Small intestine (tissue), 7 donors: ENCODE data around the gene ZC3H12C. TPM values are rescaled to one million over a fixed set of nuclear protein-coding genes. Genes with fewer than 3 reads are reported as not detected.
"Not testable (repeated sequence)": the region's sequence is repeated elsewhere in the genome, so short reads cannot be mapped to it uniquely, and the experiment has no call there.

Source experiments
- DNase-seq, 2 donors: peaks; one replicate each; pipeline versions ENCODE4 v3.0.0 to v3.0.0-alpha.2; 2013
- FAIRE-seq: peaks from 2 replicates; lab custom pipeline; 2012; peaks lifted over from hg19 to GRCh38; lab: Jason Lieb, UNC
- H3K27ac ChIP-seq, 3 donors: one replicate each; pipeline ENCODE4 v1.5.1; 2013; ENCODE audit warnings: low read length in 2 of 3, mild to moderate bottlenecking in 2 of 3, control low read depth in 1 of 3, inconsistent platforms in 1 of 3, low read depth in 1 of 3, moderate library complexity in 1 of 3
- H3K27me3 ChIP-seq, 3 donors: one replicate each; pipeline ENCODE4 v1.6.1; 2013; ENCODE audit warnings: low read length in 3 of 3, inconsistent platforms in 1 of 3; ENCODE audit not compliant: control insufficient read depth in 3 of 3, insufficient read depth in 3 of 3
- H3K36me3 ChIP-seq, 3 donors: one replicate each; pipeline ENCODE4 v1.6.1; 2013; ENCODE audit warnings: low read length in 3 of 3, inconsistent platforms in 1 of 3, low read depth in 1 of 3, mild to moderate bottlenecking in 1 of 3, moderate library complexity in 1 of 3; ENCODE audit not compliant: control insufficient read depth in 3 of 3, insufficient read depth in 2 of 3
- H3K4me1 ChIP-seq, 3 donors: one replicate each; pipeline ENCODE4 v1.6.1; 2013; ENCODE audit warnings: low read length in 2 of 3, inconsistent platforms in 1 of 3, low read depth in 1 of 3, mild to moderate bottlenecking in 1 of 3, moderate library complexity in 1 of 3; ENCODE audit not compliant: control insufficient read depth in 3 of 3, insufficient read depth in 2 of 3
- H3K4me3 ChIP-seq, 3 donors: one replicate each; pipeline ENCODE4 v1.5.1; 2013; ENCODE audit warnings: low read length in 3 of 3, control low read depth in 1 of 3, inconsistent platforms in 1 of 3, low read depth in 1 of 3, mild to moderate bottlenecking in 1 of 3, moderate library complexity in 1 of 3
- H3K9me3 ChIP-seq, 2 donors: one replicate each; pipeline ENCODE4 v1.6.1; 2013; ENCODE audit warnings: low read depth in 1 of 2, low read length in 1 of 2; ENCODE audit not compliant: control insufficient read depth in 2 of 2, insufficient read depth in 1 of 2
- WGBS, 3 donors: extraction: QIAGEN DNeasy Blood & Tissue Kit; methylation state at CpG; one replicate each; pipeline ENCODE4 v1.1.7; 2013; 5-methylcytosine and 5-hydroxymethylcytosine counted together
- polyA plus RNA-seq, 4 donors: library from polyadenylated mRNA; stranded (reverse) in 3 of 4; unstranded in 1 of 4; fragments of 200-250 nt in 3 of 4; fragments of 120-200 nt in 1 of 4; gene quantifications; one replicate each; pipeline versions ENCODE4 v1.2.1 to v1.2.3, GENCODE V29; 2013
- donor health status: healthy with polysubstance abuse.
- donor health status: control.
- donor health status: control.
- donor health status: Bipolar disorder and iron deficiency.
- donor health status: healthy.

The ZC3H12C gene
- polyA plus RNA-seq, 4 donors = 0.27 to 16.8 (median 1.1) TPM

- H3K4me3 ChIP-seq, H3K36me3 ChIP-seq, FAIRE-seq, H3K4me1 ChIP-seq, H3K27ac ChIP-seq, DNase-seq, H3K27me3 ChIP-seq, H3K9me3 ChIP-seq: not testable (repeated sequence)
- WGBS, 3 donors = 79 to 89% (median 80%) methylated on average over 4 of the region's 4 CpGs
These were observed 99.6 kb downstream of the ZC3H12C start for GRCh38 chr11:110192604-110193282.

- not testable (repeated sequence) for H3K36me3 ChIP-seq, H3K4me1 ChIP-seq, H3K4me3 ChIP-seq, H3K27ac ChIP-seq, FAIRE-seq, H3K9me3 ChIP-seq, H3K27me3 ChIP-seq
- 27 to 67% (median 48%) methylated on average over 10 of the region's 10 CpGs for WGBS, 3 donors
- peak in 1 of 2 donors; percentile 9 for DNase-seq
These were observed 101.1 kb downstream of the ZC3H12C start for GRCh38 chr11:110194211-110194766.

- Histone ChIP-seq H3K4me3 (no peak overlapping the region), H3K27ac (no peak overlapping the region), H3K27me3 (no peaks in the 10 kb centered on the region), H3K4me1 (peaks cover 0 to 9% (median 0%) of the 10 kb centered on the region in 3 donors), H3K36me3 (no peaks in the 10 kb centered on the region), H3K9me3 (no peaks in the 10 kb centered on the region)
- DNase-seq (no peak), FAIRE-seq (no peak)
- 88 to 93% (median 93%) methylated on average over 5 of the region's 5 CpGs for WGBS, 3 donors
These were observed 103.1 kb downstream of the ZC3H12C start for GRCh38 chr11:110196241-110196754.

GRCh38 chr11:110196884-110197420 lies 103.8 kb downstream of the ZC3H12C start:
- H3K27me3 ChIP-seq = no peaks in the 10 kb centered on the region
- no peaks in the 10 kb centered on the region for H3K36me3 ChIP-seq
- H3K27ac ChIP-seq = no peak overlapping the region
- FAIRE-seq = no peak
- 84 to 88% (median 88%) methylated on average over 9 of the region's 9 CpGs for WGBS, 3 donors
- peaks cover 0 to 9% (median 0%) of the 10 kb centered on the region in 3 donors for H3K4me1 ChIP-seq
- no peak overlapping the region for H3K4me3 ChIP-seq
- DNase-seq = no peak
- no peaks in the 10 kb centered on the region for H3K9me3 ChIP-seq

- Histone ChIP-seq H3K4me1 (peaks cover 0 to 9% (median 0%) of the 10 kb centered on the region in 3 donors), H3K9me3 (no peaks in the 10 kb centered on the region), H3K4me3 (no peak overlapping the region), H3K27me3 (no peaks in the 10 kb centered on the region), H3K27ac (no peak overlapping the region), H3K36me3 (no peaks in the 10 kb centered on the region)
- FAIRE-seq (no peak), DNase-seq (no peak)
- WGBS, 3 donors = 96 to 97% (median 96%) methylated on average over 9 of the region's 9 CpGs
These were observed 105.0 kb downstream of the ZC3H12C start for GRCh38 chr11:110198031-110198729.

- 51 to 72% (median 71%) methylated on average over 4 of the region's 4 CpGs for WGBS, 3 donors
- no peak overlapping the region for H3K4me3 ChIP-seq
- H3K36me3 ChIP-seq = no peaks in the 10 kb centered on the region
- peak in 1 of 2 donors; percentile 66 for DNase-seq
- FAIRE-seq = no peak
- H3K9me3 ChIP-seq = no peaks in the 10 kb centered on the region
- no peaks in the 10 kb centered on the region for H3K27me3 ChIP-seq
- H3K4me1 ChIP-seq = peaks cover 0 to 9% (median 0%) of the 10 kb centered on the region in 3 donors
- no peak overlapping the region for H3K27ac ChIP-seq
These were observed 106.2 kb downstream of the ZC3H12C start for GRCh38 chr11:110199184-110199981.

- no peak overlapping the region for H3K4me3 ChIP-seq
- no peaks in the 10 kb centered on the region for H3K27me3 ChIP-seq
- FAIRE-seq (no peak), DNase-seq (no peak)
- H3K4me1 ChIP-seq = peaks cover 0 to 9% (median 0%) of the 10 kb centered on the region in 3 donors
- no peaks in the 10 kb centered on the region for H3K9me3 ChIP-seq
- no peak overlapping the region for H3K27ac ChIP-seq
- no peaks in the 10 kb centered on the region for H3K36me3 ChIP-seq
- 78 to 83% (median 81%) methylated on average over 6 of the region's 6 CpGs for WGBS, 3 donors
These were observed 107.0 kb downstream of the ZC3H12C start for GRCh38 chr11:110200241-110200640.
